B cell (primary cell): ENCODE data around the gene NELL1. TPM values are rescaled to one million over a fixed set of nuclear protein-coding genes. Genes with fewer than 3 reads are reported as not detected.

Source experiments
- ATAC-seq: fragments of 200-7000 bp; cut with Tn5 transposase; one replicate; pipeline ENCODE4 v1.10.0; 2021; ENCODE audit warnings: low read depth, mild to moderate bottlenecking, moderate number of reproducible peaks, moderate library complexity
- CTCF ChIA-PET: fragments of 350-600 bp; sonication (Branson Sonifier 250); formaldehyde crosslinking; loops from one replicate; lab custom pipeline; 2021; ENCODE audit warnings: antibody characterized with exemption, inconsistent platforms; lab: Charles Lee
- POLR2A ChIA-PET: fragments of 350-600 bp; sonication (Branson Sonifier 250); formaldehyde crosslinking; loops from one replicate; lab custom pipeline; 2021; ENCODE audit warnings: antibody characterized with exemption; lab: Charles Lee
- DNase-seq: peaks from one replicate; pipeline ENCODE4 v3.0.0; 2013
- H2AFZ ChIP-seq: 2 replicates; pipeline ENCODE4 v1.6.1; 2012; ENCODE audit warnings: mild to moderate bottlenecking, low read depth, low read length; ENCODE audit not compliant: insufficient read depth, poor library complexity, severe bottlenecking
- H3K27ac ChIP-seq, 2 donors: 1 replicate in 1 of 2; 2 replicates in 1 of 2; pipeline ENCODE4 v1.5.1; 2012 to 2013; ENCODE audit warnings: low read length in 2 of 2, mild to moderate bottlenecking in 2 of 2, moderate library complexity in 1 of 2
- H3K27me3 ChIP-seq, 4 experiments: fragments of 200-600 bp in 1 of 4; sonication (generic) in 1 of 4; replicated peaks in 1 of 4; 1 replicate in 2 of 4; 2 replicates in 2 of 4; pipeline versions ENCODE4 v1.6.1 to v1.7.0; 2013 to 2016; ENCODE audit warnings: low read length in 3 of 4, mild to moderate bottlenecking in 2 of 4, mixed read lengths in 1 of 4, moderate library complexity in 1 of 4; ENCODE audit not compliant: insufficient read depth in 4 of 4, control insufficient read depth in 3 of 4; ENCODE audit errors: control extremely low read depth in 1 of 4
- H3K36me3 ChIP-seq, 2 experiments: replicated peaks in 1 of 2; 1 replicate in 1 of 2; 2 replicates in 1 of 2; pipeline versions ENCODE4 v1.6.1 to v1.7.1; 2013; ENCODE audit warnings: low read length in 1 of 2; ENCODE audit not compliant: insufficient read depth in 2 of 2, control insufficient read depth in 1 of 2; ENCODE audit errors: control extremely low read depth in 1 of 2, extremely low read depth in 1 of 2
- H3K4me1 ChIP-seq, 2 donors: fragments of 200-600 bp in 1 of 2; sonication (generic) in 1 of 2; 1 replicate in 1 of 2; 2 replicates in 1 of 2; pipeline versions ENCODE4 v1.5.1 to v1.6.1; 2013 to 2017; ENCODE audit warnings: low read length in 2 of 2; ENCODE audit not compliant: control insufficient read depth in 2 of 2, insufficient read depth in 2 of 2
- H3K4me2 ChIP-seq: replicated peaks from 2 replicates; pipeline ENCODE3; 2012; ENCODE audit warnings: mild to moderate bottlenecking, low read depth, low read length; ENCODE audit not compliant: poor library complexity, severe bottlenecking
- H3K4me3 ChIP-seq, 5 experiments: fragments of 200-600 bp in 1 of 5; sonication (generic) in 1 of 5; 1 replicate in 3 of 5; 2 replicates in 2 of 5; pipeline versions ENCODE4 v1.5.1 to v1.7.0; 2011 to 2016; ENCODE audit warnings: low read length in 4 of 5, mild to moderate bottlenecking in 4 of 5, low read depth in 2 of 5, control low read depth in 1 of 5, moderate library complexity in 1 of 5; ENCODE audit not compliant: insufficient read depth in 1 of 5; ENCODE audit errors: control extremely low read depth in 1 of 5, extremely low read depth in 1 of 5
- H3K79me2 ChIP-seq: fragments of 200-600 bp; sonication (generic); one replicate; pipeline ENCODE4 v1.6.0; 2016; ENCODE audit warnings: low read length; ENCODE audit not compliant: control insufficient read depth, insufficient read depth
- H3K9ac ChIP-seq: fragments of 200-600 bp; sonication (generic); 2 replicates; pipeline ENCODE4 v1.6.1; 2017; ENCODE audit warnings: mild to moderate bottlenecking, low read length, moderate library complexity
- H3K9me3 ChIP-seq, 3 donors: one replicate each; pipeline versions ENCODE4 v1.6.1 to v1.7.1; 2013; ENCODE audit warnings: low read length in 2 of 3; ENCODE audit not compliant: control insufficient read depth in 2 of 3, insufficient read depth in 1 of 3; ENCODE audit errors: control extremely low read depth in 1 of 3
- H4K20me1 ChIP-seq: 2 replicates; pipeline ENCODE4 v1.6.0; 2012; ENCODE audit warnings: mild to moderate bottlenecking, low read length; ENCODE audit not compliant: insufficient read depth, control insufficient read depth, poor library complexity, severe bottlenecking
- H3K27ac Mint-ChIP-seq: one replicate; pipeline ENCODE4 v1.8.0; 2021; ENCODE audit warnings: mixed read lengths
- H3K27me3 Mint-ChIP-seq: one replicate; pipeline ENCODE4 v1.8.0; 2021; ENCODE audit warnings: mixed read lengths
- H3K4me1 Mint-ChIP-seq: one replicate; pipeline ENCODE4 v1.8.0; 2021; ENCODE audit warnings: mixed read lengths
- H3K4me3 Mint-ChIP-seq: one replicate; pipeline ENCODE4 v1.8.0; 2021; ENCODE audit warnings: mixed read lengths
- H3K9me3 Mint-ChIP-seq: one replicate; pipeline ENCODE4 v1.8.0; 2022; ENCODE audit warnings: mixed read lengths; ENCODE audit not compliant: insufficient read depth
- CTCF ChIP-seq: fragments of 200-600 bp; IDR thresholded peaks from one replicate; pipeline ENCODE4 v1.8.0; 2022; ENCODE audit warnings: antibody characterized with exemption, mild to moderate bottlenecking
- EZH2 ChIP-seq: IDR thresholded peaks from 2 replicates; pipeline ENCODE4 v1.6.1; 2012; ENCODE audit warnings: borderline replicate concordance, low read depth, mild to moderate bottlenecking, moderate library complexity, low read length; ENCODE audit not compliant: insufficient read depth, poor library complexity, severe bottlenecking
- WGBS: methylation state at CpG from one replicate; pipeline ENCODE4 v1.1.5; 2013; ENCODE audit warnings: missing lambda C conversion rate; ENCODE audit not compliant: insufficient coverage; 5-methylcytosine and 5-hydroxymethylcytosine counted together
- intact Hi-C: fragments of 100-400 bp; cut with micrococcal nuclease; formaldehyde crosslinking; loops from one replicate; pipeline ENCODE4 v1.10.0; 2022
- polyA plus RNA-seq: library from polyadenylated mRNA; depleted of rRNA; stranded (reverse); fragments of >200 nt; gene quantifications from 2 replicates; pipeline ENCODE4 v1.2.3, GENCODE V29; 2012
- total RNA-seq, 2 donors: library from RNA; stranded (reverse); fragments of 120-200 nt in 1 of 2; gene quantifications; 1 replicate in 1 of 2; 2 replicates in 1 of 2; pipeline versions ENCODE4 v1.2.3 to v1.2.4, GENCODE V29; 2013 to 2022

The NELL1 gene
- total and polyA plus RNA-seq, 2 donors (not counting 1 experiment from before 2014, with no cell fraction given), result not detected

GRCh38 chr11:20933086-20933485, 263.7 kb downstream of the NELL1 start:
- Histone ChIP-seq H3K9ac (no peak overlapping the region), H3K4me3 (no peak overlapping the region), H3K27me3 (no peaks in the 10 kb centered on the region), H4K20me1 (no peaks in the 10 kb centered on the region), H3K79me2 (no peaks in the 10 kb centered on the region), H3K36me3 (no peaks in the 10 kb centered on the region), H3K4me1 (no peaks in the 10 kb centered on the region), H3K27ac (no peak overlapping the region), H2AFZ (no peak overlapping the region), H3K4me2 (no peak overlapping the region), H3K9me3 (no peaks in the 10 kb centered on the region)
- DNase-seq (no peak), ATAC-seq (no peak)
- TF ChIP-seq CTCF, result no peak
- peaks cover 2% of the 10 kb centered on the region for H3K9me3 Mint-ChIP-seq
- no peaks in the 10 kb centered on the region for H3K4me1 Mint-ChIP-seq
- no peaks in the 10 kb centered on the region for H3K27me3 Mint-ChIP-seq
- intact Hi-C loops, result no loop called here
- H3K27ac Mint-ChIP-seq, result no peak overlapping the region
- WGBS, result 64% methylated on average over 3 of the region's 3 CpGs
- H3K4me3 Mint-ChIP-seq, result no peak overlapping the region
- ChIA-PET POLR2A (no interaction called here), CTCF (no interaction called here)

- H3K9ac ChIP-seq, result no peak overlapping the region
- H4K20me1 ChIP-seq, result no peaks in the 10 kb centered on the region
- POLR2A ChIA-PET, result no interaction called here
- no peak overlapping the region for H2AFZ ChIP-seq
- no peaks in the 10 kb centered on the region for H3K4me1 ChIP-seq
- WGBS, result no CpG with 5 or more reads among the region's 3 CpGs
- Mint-ChIP-seq H3K27me3 (no peaks in the 10 kb centered on the region), H3K9me3 (peaks cover 2% of the 10 kb centered on the region), H3K27ac (no peak overlapping the region), H3K4me1 (no peaks in the 10 kb centered on the region), H3K4me3 (no peak overlapping the region)
- TF ChIP-seq CTCF, result no peak
- TF ChIP-seq EZH2, result no peak
- H3K27ac ChIP-seq, result no peak overlapping the region
- H3K4me2 ChIP-seq, result no peak overlapping the region
- CTCF ChIA-PET, result no interaction called here
- intact Hi-C loops, result no loop called here
- ATAC-seq (no peak), DNase-seq (no peak)
- no peak overlapping the region for H3K4me3 ChIP-seq
- H3K9me3 ChIP-seq, result no peaks in the 10 kb centered on the region
- H3K36me3 ChIP-seq, result no peaks in the 10 kb centered on the region
- no peaks in the 10 kb centered on the region for H3K79me2 ChIP-seq
- H3K27me3 ChIP-seq, result no peaks in the 10 kb centered on the region
These were observed 264.6 kb downstream of the NELL1 start for GRCh38 chr11:20933958-20934357.
